A549 treated with Mapracorat at 1 μM for 4 hours (cell line): ENCODE measurements around the gene NINJ1. TPM values are rescaled to one million over a fixed set of nuclear protein-coding genes. Genes with fewer than 3 reads are reported as not detected.

Source experiments
- total RNA-seq: library from RNA; stranded (reverse); fragments of 200-300 nt; extraction: Qiagen RNA extraction; gene quantifications from 5 replicates; pipeline ENCODE4 v1.2.3, GENCODE V29; 2022

Gene NINJ1, protein sequence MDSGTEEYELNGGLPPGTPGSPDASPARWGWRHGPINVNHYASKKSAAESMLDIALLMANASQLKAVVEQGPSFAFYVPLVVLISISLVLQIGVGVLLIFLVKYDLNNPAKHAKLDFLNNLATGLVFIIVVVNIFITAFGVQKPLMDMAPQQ
- total RNA-seq = 71.1 to 98.5 TPM (median 82.0 TPM) in 5 replicates

DNA sequence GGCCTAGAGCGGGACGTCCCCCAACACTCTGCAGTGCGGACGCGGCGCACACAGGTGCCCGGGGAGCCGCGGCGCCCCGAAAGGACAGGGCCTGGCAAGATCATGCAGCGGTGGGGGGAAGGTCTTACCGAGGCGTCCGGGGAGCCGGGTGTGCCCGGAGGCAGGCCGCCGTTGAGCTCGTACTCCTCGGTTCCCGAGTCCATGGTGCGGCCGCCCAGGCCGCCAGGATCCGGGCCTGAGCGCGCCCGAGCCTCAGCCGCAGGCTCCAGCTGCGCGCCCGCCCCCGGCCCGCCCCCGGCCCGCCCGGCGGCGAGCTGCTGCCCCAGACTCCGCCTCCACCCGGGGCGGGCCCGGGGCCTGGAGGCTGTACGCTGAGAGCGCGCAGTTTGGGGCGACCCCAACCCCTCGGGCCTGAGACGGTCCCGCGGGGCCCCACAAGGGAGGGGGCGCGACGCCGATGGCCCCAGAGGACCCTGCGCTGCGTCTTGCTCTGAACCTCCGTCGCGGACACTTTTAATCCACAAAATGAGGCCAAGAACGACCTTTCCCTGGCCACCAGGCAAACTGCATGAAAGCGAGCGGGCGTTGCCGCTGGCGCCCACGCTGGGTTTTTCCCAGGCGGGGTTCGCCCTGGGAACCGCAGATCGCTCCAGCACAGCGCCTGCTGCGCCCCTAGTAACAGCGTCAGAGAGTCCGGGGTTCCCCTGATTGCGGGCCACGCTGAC, at the start of gene NINJ1:
Gene NINJ1, minus strand, starts transcription at position 237 of the 725 bp plus-strand sequence. Its CDS starts 34 bp downstream, at position 203.

DNA sequence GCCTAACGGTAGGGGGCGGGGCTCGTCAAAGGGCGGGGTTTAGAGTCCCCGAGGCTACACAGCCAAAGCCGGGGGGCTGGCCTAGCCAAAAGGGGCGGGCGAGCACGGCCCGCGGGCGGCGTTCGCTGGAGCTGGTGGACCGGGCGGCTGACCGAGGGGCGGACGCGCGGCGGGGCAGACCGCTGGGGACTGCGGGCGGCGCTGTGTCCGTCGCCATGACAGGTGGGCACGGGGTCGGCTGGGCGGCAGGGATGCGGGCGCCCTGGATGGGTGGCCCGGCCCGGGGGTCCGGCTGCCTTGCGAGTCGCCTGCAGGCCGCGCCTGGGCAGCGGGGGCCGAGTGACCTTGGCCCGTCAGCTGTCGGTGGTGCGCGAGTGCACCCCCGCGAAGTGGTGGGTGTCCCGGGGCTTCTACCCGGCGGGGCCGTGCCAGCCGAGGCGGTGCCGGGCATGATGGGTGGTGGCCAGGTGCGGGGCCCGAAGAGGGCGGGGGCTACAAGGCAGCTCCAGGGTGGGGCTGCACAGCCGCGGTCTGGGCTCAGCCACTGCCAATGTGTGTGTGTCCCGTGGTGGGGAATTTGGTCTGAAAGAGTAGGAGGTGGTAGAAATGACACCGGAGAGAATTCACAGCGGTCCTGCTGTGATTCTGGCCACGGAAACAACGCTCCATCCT, 37.8 kb downstream of the NINJ1 start, which contains the start of gene CARD19:
Gene CARD19, plus strand, starts transcription at position 87 of the 672 bp plus-strand sequence. Its CDS starts 129 bp downstream, at position 216.

Other genes starting within 250 kb of the NINJ1 start
- gene FGD3, start 186.7 kb downstream of the NINJ1 start, total RNA-seq = 0.08 to 0.55 TPM (median 0.37 TPM) in 5 replicates
- gene SUSD3, start 75.5 kb downstream of the NINJ1 start, total RNA-seq = 0.56 to 1.6 TPM (median 0.66 TPM) in 5 replicates
- 46.9 to 74.5 TPM (median 66.7 TPM) in 5 replicates for gene CARD19, start 38.0 kb downstream of the NINJ1 start, total RNA-seq
- 3.4 to 9.3 TPM (median 5.9 TPM) in 5 replicates for gene WNK2, start 49.9 kb upstream of the NINJ1 start, total RNA-seq